ENCODE results near the gene SORCS2. TPM values are rescaled to one million over a fixed set of nuclear protein-coding genes. Genes with fewer than 3 reads are reported as not detected.

Gene SORCS2
- total RNA-seq, 1 donor from 2014 or later = not detected

GRCh38 chr4:7754565-7755262 is 562.4 kb downstream of the SORCS2 start:
- ChIA-PET CTCF (no interaction called here), POLR2A (no interaction called here)
- peaks cover 4% of the 10 kb centered on the region for H3K27me3 Mint-ChIP-seq
- no peak for DNase-seq
- intact Hi-C loops (cut with micrococcal nuclease) = no loop called here
- no peak overlapping the region for H3K27ac Mint-ChIP-seq
- TF ChIP-seq CTCF (IDR thresholded peaks at IDR 0.05) = no peak
- ATAC-seq (ENCODE audit: low read depth) = no peak
- no peak overlapping the region for H3K4me3 Mint-ChIP-seq
- no peaks in the 10 kb centered on the region for H3K36me3 Mint-ChIP-seq (ENCODE audit: low read depth)
- H3K9me3 Mint-ChIP-seq = no peaks in the 10 kb centered on the region
- H3K4me1 Mint-ChIP-seq = peaks cover 3% of the 10 kb centered on the region

GRCh38 chr4:7755561-7755960 is 563.2 kb downstream of the SORCS2 start:
- ATAC-seq (ENCODE audit: low read depth) (no peak), DNase-seq (no peak)
- intact Hi-C loops (cut with micrococcal nuclease) = no loop called here
- Mint-ChIP-seq H3K36me3 (ENCODE audit: low read depth) (no peaks in the 10 kb centered on the region), H3K27me3 (peaks cover 4% of the 10 kb centered on the region), H3K27ac (no peak overlapping the region), H3K4me3 (no peak overlapping the region), H3K4me1 (peaks cover 3% of the 10 kb centered on the region), H3K9me3 (no peaks in the 10 kb centered on the region)
- ChIA-PET POLR2A (no interaction called here), CTCF (no interaction called here)
- no peak for TF ChIP-seq CTCF (IDR thresholded peaks at IDR 0.05)

DNA sequence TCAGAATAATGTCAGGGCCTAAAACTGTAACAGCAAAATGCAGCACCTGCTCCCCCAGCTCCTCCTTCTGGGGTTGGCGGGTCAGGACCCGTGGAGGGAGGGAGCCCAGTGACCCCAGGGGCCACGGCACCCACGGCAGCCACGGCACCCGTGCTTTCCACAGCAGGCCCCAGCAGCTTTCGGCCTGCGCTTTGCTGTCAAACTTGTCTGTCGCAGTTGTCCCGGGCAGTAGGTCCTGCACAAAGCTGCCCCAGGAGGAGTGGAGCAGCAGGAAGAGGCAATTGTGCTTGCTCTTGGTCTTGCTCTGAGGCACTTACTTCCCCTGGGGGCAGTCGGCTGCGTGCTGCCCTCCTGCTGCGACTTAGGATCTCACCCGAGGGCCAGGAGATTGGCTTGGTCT is 563.7 kb downstream of the SORCS2 start:
- H3K4me3 Mint-ChIP-seq = no peak overlapping the region
- no peak for TF ChIP-seq CTCF (IDR thresholded peaks at IDR 0.05)
- peaks cover 4% of the 10 kb centered on the region for H3K27me3 Mint-ChIP-seq
- H3K27ac Mint-ChIP-seq = no peak overlapping the region
- ChIA-PET CTCF (no interaction called here), POLR2A (no interaction called here)
- intact Hi-C loops (cut with micrococcal nuclease) = no loop called here
- ATAC-seq (ENCODE audit: low read depth) = no peak
- H3K9me3 Mint-ChIP-seq = no peaks in the 10 kb centered on the region
- no peak for DNase-seq
- peaks cover 3% of the 10 kb centered on the region for H3K4me1 Mint-ChIP-seq
- H3K36me3 Mint-ChIP-seq (ENCODE audit: low read depth) = no peaks in the 10 kb centered on the region

GRCh38 chr4:7756561-7757355 is 564.4 kb downstream of the SORCS2 start:
- no peaks in the 10 kb centered on the region for H3K36me3 Mint-ChIP-seq (ENCODE audit: low read depth)
- POLR2A ChIA-PET = no interaction called here
- no peak for TF ChIP-seq CTCF (IDR thresholded peaks at IDR 0.05)
- H3K4me3 Mint-ChIP-seq = no peak overlapping the region
- peaks cover 3% of the 10 kb centered on the region for H3K4me1 Mint-ChIP-seq
- ATAC-seq (ENCODE audit: low read depth) (no peak), DNase-seq (no peak)
- H3K27me3 Mint-ChIP-seq = peaks cover 8% of the 10 kb centered on the region
- intact Hi-C loops (cut with micrococcal nuclease) = no loop called here
- CTCF ChIA-PET = no interaction called here
- no peak overlapping the region for H3K27ac Mint-ChIP-seq
- no peaks in the 10 kb centered on the region for H3K9me3 Mint-ChIP-seq

Data from activated B cell treated with CpG ODN at 0.5 μM for 24 hours (primary cell).